GM23338 (cell line): ENCODE data around the gene PLPP4. TPM values are rescaled to one million over a fixed set of nuclear protein-coding genes. Genes with fewer than 3 reads are reported as not detected.

Source experiments
- ATAC-seq: fragments of 200-7000 bp; cut with Tn5 transposase; 3 replicates; pipeline ENCODE4 v1.9.1; 2020
- DNase-seq: peaks from one replicate; pipeline ENCODE4 v3.0.0-alpha.2; 2015; ENCODE audit warnings: low spot score
- H2AFZ ChIP-seq: fragments of 200-600 bp; sonication (generic); 2 replicates; pipeline ENCODE4 v1.8.0; 2016; ENCODE audit warnings: antibody characterized with exemption, mild to moderate bottlenecking, moderate library complexity
- H3F3A ChIP-seq: fragments of 200-600 bp; sonication (generic); replicated peaks from 2 replicates; pipeline ENCODE4 v1.8.0; 2017; ENCODE audit warnings: antibody characterized with exemption, mixed run types, low read depth
- H3K27ac ChIP-seq: fragments of 200-600 bp; sonication (generic); 2 replicates; pipeline ENCODE4 v1.6.1; 2016; ENCODE audit warnings: low read depth
- H3K27me3 ChIP-seq: fragments of 200-600 bp; sonication (generic); 2 replicates; pipeline ENCODE4 v1.8.0; 2016; ENCODE audit warnings: mild to moderate bottlenecking, mixed run types, moderate library complexity; ENCODE audit not compliant: insufficient read depth
- H3K36me3 ChIP-seq: fragments of 200-600 bp; sonication (generic); 2 replicates; pipeline ENCODE4 v1.8.0; 2016; ENCODE audit warnings: mild to moderate bottlenecking; ENCODE audit not compliant: insufficient read depth
- H3K4me1 ChIP-seq: fragments of 200-600 bp; sonication (generic); 2 replicates; pipeline ENCODE4 v1.8.0; 2016; ENCODE audit warnings: mild to moderate bottlenecking, moderate library complexity; ENCODE audit not compliant: insufficient read depth
- H3K4me2 ChIP-seq: fragments of 200-600 bp; sonication (generic); 2 replicates; pipeline ENCODE4 v1.7.1; 2017; ENCODE audit warnings: mixed run types
- H3K4me3 ChIP-seq: fragments of 200-600 bp; sonication (generic); 2 replicates; pipeline ENCODE4 v1.6.1; 2016; ENCODE audit warnings: mixed run types
- H3K79me2 ChIP-seq: fragments of 200-600 bp; sonication (generic); replicated peaks from 2 replicates; pipeline ENCODE4 v1.8.0; 2017; ENCODE audit warnings: mild to moderate bottlenecking; ENCODE audit not compliant: insufficient read depth
- H3K9me2 ChIP-seq: fragments of 200-600 bp; sonication (generic); 2 replicates; pipeline ENCODE4 v1.8.0; 2017; ENCODE audit not compliant: insufficient read depth
- H4K20me1 ChIP-seq: fragments of 200-600 bp; sonication (generic); replicated peaks from 2 replicates; pipeline ENCODE4 v1.8.0; 2017; ENCODE audit warnings: mild to moderate bottlenecking; ENCODE audit not compliant: insufficient read depth
- H3K27ac Mint-ChIP-seq: 2 replicates; pipeline ENCODE4 v1.8.0; 2020; ENCODE audit warnings: inconsistent platforms, mild to moderate bottlenecking, moderate library complexity, mixed read lengths
- H3K27me3 Mint-ChIP-seq: 3 replicates; pipeline ENCODE4 v1.8.0; 2022; ENCODE audit warnings: low read depth, mild to moderate bottlenecking, moderate library complexity, mixed read lengths, inconsistent platforms; ENCODE audit not compliant: insufficient read depth, poor library complexity
- H3K36me3 Mint-ChIP-seq: 3 replicates; pipeline ENCODE4 v1.8.0; 2021; ENCODE audit warnings: low read depth, mild to moderate bottlenecking, inconsistent platforms, moderate library complexity, mixed read lengths
- H3K4me1 Mint-ChIP-seq: 3 replicates; pipeline ENCODE4 v1.8.0; 2020; ENCODE audit warnings: mild to moderate bottlenecking, inconsistent platforms, mixed read lengths
- H3K4me3 Mint-ChIP-seq: 3 replicates; pipeline ENCODE4 v1.8.0; 2021; ENCODE audit warnings: moderate library complexity, mild to moderate bottlenecking, inconsistent platforms, mixed read lengths
- H3K9me3 Mint-ChIP-seq: 3 replicates; pipeline ENCODE4 v1.8.0; 2020; ENCODE audit warnings: moderate library complexity, mild to moderate bottlenecking, inconsistent platforms, mixed read lengths
- REST ChIP-seq: IDR thresholded peaks from one replicate; pipeline ENCODE4 v1.6.1; 2018; ENCODE audit warnings: antibody characterized with exemption; ENCODE audit not compliant: unreplicated experiment
- STAT1 ChIP-seq: IDR thresholded peaks from one replicate; pipeline ENCODE4 v1.6.1; 2016; ENCODE audit warnings: antibody characterized with exemption; ENCODE audit not compliant: unreplicated experiment
- ZNF462 ChIP-seq: fragments of 250-450 bp; sonication (Bioruptor Pico); IDR thresholded peaks from 2 replicates; pipeline ENCODE4 v1.5.0; 2020; ENCODE audit warnings: mild to moderate bottlenecking, moderate library complexity
- polyA plus RNA-seq: library from polyadenylated mRNA; unstranded; fragments of >200 nt; fragmentation: Nextera tagmentation; extraction: Ambion mirVana; gene quantifications from 2 replicates; pipeline ENCODE4 v1.2.1, GENCODE V29; 2016
- total RNA-seq: library from RNA; depleted of rRNA; stranded (reverse); fragments of >200 nt; shearing (Covaris generic); gene quantifications from 2 replicates; pipeline ENCODE4 v1.2.3, GENCODE V29; 2014

The PLPP4 gene
- total and polyA plus RNA-seq, 2 experiments from 2014 or later, result 0.24 to 0.31 TPM

- TF ChIP-seq ZNF462, result no peak
These were observed 58.7 kb downstream of the PLPP4 start (continued) for GRCh38 chr10:120515741-120516140.

- no peak overlapping the region for H3K4me3 ChIP-seq
- H2AFZ ChIP-seq, result no peak overlapping the region
- H3K27ac ChIP-seq, result no peak overlapping the region
- no peaks in the 10 kb centered on the region for H3K36me3 Mint-ChIP-seq
- TF ChIP-seq STAT1, result no peak
- no peaks in the 10 kb centered on the region for H3K79me2 ChIP-seq
- no peaks in the 10 kb centered on the region for H3F3A ChIP-seq
- no peak overlapping the region for H3K4me3 Mint-ChIP-seq
- no peaks in the 10 kb centered on the region for H3K27me3 ChIP-seq
- DNase-seq, result no peak
- no peaks in the 10 kb centered on the region for H3K9me2 ChIP-seq
- H3K4me1 ChIP-seq, result no peaks in the 10 kb centered on the region
- peaks cover 5% of the 10 kb centered on the region; the same call in 1 of the 2 replicates for H4K20me1 ChIP-seq
- H3K27me3 Mint-ChIP-seq, result peaks cover 4% of the 10 kb centered on the region
- no peak overlapping the region for H3K27ac Mint-ChIP-seq
- ATAC-seq, result no peak
- no peaks in the 10 kb centered on the region for H3K36me3 ChIP-seq
- H3K4me2 ChIP-seq, result no peak overlapping the region
- H3K4me1 Mint-ChIP-seq, result no peaks in the 10 kb centered on the region
- H3K9me3 Mint-ChIP-seq, result no peaks in the 10 kb centered on the region
These were observed 59.4 kb downstream of the PLPP4 start for GRCh38 chr10:120516426-120516825.

GRCh38 chr10:120517196-120517595, 60.2 kb downstream of the PLPP4 start:
- DNase-seq (no peak), ATAC-seq (no peak)
- Mint-ChIP-seq H3K36me3 (no peaks in the 10 kb centered on the region), H3K9me3 (no peaks in the 10 kb centered on the region), H3K27me3 (peaks cover 4% of the 10 kb centered on the region), H3K4me3 (no peak overlapping the region), H3K4me1 (no peaks in the 10 kb centered on the region), H3K27ac (no peak overlapping the region)
- Histone ChIP-seq H3K4me1 (no peaks in the 10 kb centered on the region), H3K9me2 (no peaks in the 10 kb centered on the region), H3K4me3 (no peak overlapping the region), H3K27ac (no peak overlapping the region), H3K79me2 (no peaks in the 10 kb centered on the region), H3F3A (no peaks in the 10 kb centered on the region), H4K20me1 (peaks cover 5% of the 10 kb centered on the region; the same call in 1 of the 2 replicates), H3K4me2 (no peak overlapping the region), H3K27me3 (no peaks in the 10 kb centered on the region), H3K36me3 (no peaks in the 10 kb centered on the region), H2AFZ (no peak overlapping the region)
- TF ChIP-seq STAT1, result no peak
- no peak for TF ChIP-seq REST
